Measurements from ENCODE around the gene TRAPPC1.

TRAPPC1 gene

GRCh38 chr17:7915611-7916384 lies 15.9 kb downstream of the TRAPPC1 start, which contains the start of gene RNF227:
RNF227 (minus strand) TSS chr17:7916289; CDS start chr17:7916195, 94 bp downstream.
- DNase-seq (ENCODE audit: low read depth), result peak; percentile 96
- TF ChIP-seq CTCF (conservative IDR thresholded peaks at IDR 0.05; ENCODE audit: control insufficient read depth, insufficient read depth, low read depth, low read length), result no peak
- H3K4me3 ChIP-seq (ENCODE audit: control insufficient read depth, low read depth, low read length), result peak within 1 kb of the TSS; percentile 61

- peak; percentile 78 for DNase-seq (ENCODE audit: low read depth)
- peak overlapping the region; percentile 61 for H3K4me3 ChIP-seq (ENCODE audit: control insufficient read depth, low read depth, low read length)
- no peak for TF ChIP-seq CTCF (conservative IDR thresholded peaks at IDR 0.05; ENCODE audit: control insufficient read depth, insufficient read depth, low read depth, low read length)
Measured at GRCh38 chr17:7915179-7915610, 16.6 kb downstream of the TRAPPC1 start.

GRCh38 chr17:7912927-7913524 lies 18.7 kb downstream of the TRAPPC1 start:
- TF ChIP-seq CTCF (conservative IDR thresholded peaks at IDR 0.05; ENCODE audit: control insufficient read depth, insufficient read depth, low read depth, low read length), result peak; percentile 91
- peak; percentile 86 for DNase-seq (ENCODE audit: low read depth)

GRCh38 chr17:7911116-7911515 lies 20.6 kb downstream of the TRAPPC1 start:
- no peak for TF ChIP-seq CTCF (conservative IDR thresholded peaks at IDR 0.05; ENCODE audit: control insufficient read depth, insufficient read depth, low read depth, low read length)
- no peak overlapping the region for H3K4me3 ChIP-seq (ENCODE audit: control insufficient read depth, low read depth, low read length)
- no peak for DNase-seq (ENCODE audit: low read depth)

More at GRCh38 chr17:7912927-7913524, 18.7 kb downstream of the TRAPPC1 start:
- H3K4me3 ChIP-seq (ENCODE audit: control insufficient read depth, low read depth, low read length), result no peak overlapping the region

GRCh38 chr17:7910711-7911110 lies 21.0 kb downstream of the TRAPPC1 start:
- no peak overlapping the region for H3K4me3 ChIP-seq (ENCODE audit: control insufficient read depth, low read depth, low read length)
- DNase-seq (ENCODE audit: low read depth), result no peak
- TF ChIP-seq CTCF (conservative IDR thresholded peaks at IDR 0.05; ENCODE audit: control insufficient read depth, insufficient read depth, low read depth, low read length), result no peak

- no peak for DNase-seq (ENCODE audit: low read depth)
- TF ChIP-seq CTCF (conservative IDR thresholded peaks at IDR 0.05; ENCODE audit: control insufficient read depth, insufficient read depth, low read depth, low read length), result no peak
- H3K4me3 ChIP-seq (ENCODE audit: control insufficient read depth, low read depth, low read length), result no peak overlapping the region
Measured at GRCh38 chr17:7910281-7910680, 21.5 kb downstream of the TRAPPC1 start.

All from fibroblast of mammary gland (primary cell).